HG03439 (cell line): ENCODE measurements around the gene KCNH1.

Experiments
- ATAC-seq: cut with Tn5 transposase; IDR thresholded peaks from one replicate; pipeline ENCODE4 v1.9.1; 2021; ENCODE audit warnings: mild to moderate bottlenecking, moderate library complexity; ENCODE audit not compliant: unreplicated experiment

Gene KCNH1

GRCh38 chr1:211133836-211134669 lies at the start of gene KCNH1:
Gene KCNH1 (minus strand): TSS chr1:211134148. CDS start chr1:211133945, 203 bp downstream.
- peak; percentile 90 for ATAC-seq

GRCh38 chr1:211182746-211183145 lies 48.8 kb upstream of the KCNH1 start:
- ATAC-seq, result no peak

DNA sequence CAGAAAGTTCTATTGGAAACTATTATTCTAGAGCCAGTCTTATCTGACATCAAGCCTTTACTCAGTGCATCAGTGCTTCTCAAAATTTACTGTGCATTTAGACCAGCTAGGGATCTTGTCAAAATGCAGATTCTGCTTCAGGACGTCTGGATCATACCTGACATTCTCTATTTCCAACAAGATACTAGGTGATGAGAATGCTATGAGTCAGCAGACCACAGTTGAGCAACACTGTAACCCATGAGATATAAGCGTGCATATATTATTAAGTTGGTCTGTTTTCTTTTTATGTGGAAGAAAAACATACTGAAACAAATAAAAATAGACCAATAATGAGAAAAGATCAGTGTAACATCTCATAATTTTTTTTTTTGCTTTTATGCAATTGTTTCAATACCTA lies 40.4 kb upstream of the KCNH1 start:
- ATAC-seq, result no peak

GRCh38 chr1:211172657-211173056 lies 38.7 kb upstream of the KCNH1 start:
- no peak for ATAC-seq

DNA sequence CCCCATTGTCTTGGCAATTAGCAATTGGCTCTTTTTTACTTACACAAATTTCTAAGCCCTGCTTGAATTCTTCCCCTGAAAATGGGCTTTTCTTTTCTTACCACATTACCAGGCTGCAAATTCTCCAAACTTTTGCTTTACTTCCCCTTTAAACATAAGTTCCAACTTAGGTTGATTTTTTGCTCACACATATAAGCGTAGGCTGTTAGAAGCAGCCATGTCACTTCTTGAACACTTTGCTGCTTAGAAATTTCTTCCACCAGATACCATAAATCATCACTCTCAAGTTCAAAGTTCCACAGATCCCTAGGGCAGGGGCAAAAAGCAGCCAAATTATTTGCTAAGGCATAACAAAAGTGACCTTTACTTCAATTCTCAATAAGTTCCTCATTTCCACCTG lies 35.4 kb upstream of the KCNH1 start:
- no peak for ATAC-seq

DNA sequence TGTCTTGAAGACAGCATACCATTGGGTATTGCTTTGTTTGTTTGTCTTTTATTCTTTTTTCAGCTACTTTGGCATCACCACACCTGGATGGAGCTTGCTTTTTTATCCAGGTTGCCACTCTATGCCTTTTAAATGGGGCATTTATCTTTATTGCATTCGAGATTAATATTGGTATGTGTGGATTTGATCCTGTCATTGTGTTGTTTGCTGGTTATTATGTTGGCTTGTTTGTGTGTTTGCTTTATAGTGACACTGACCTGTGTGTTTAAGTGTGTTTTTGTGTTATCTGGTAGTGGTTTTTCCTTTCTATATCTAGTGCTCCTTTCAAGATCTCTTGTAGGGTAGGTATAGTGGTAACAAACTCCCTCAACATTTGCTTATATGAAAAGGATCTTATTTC lies 24.9 kb upstream of the KCNH1 start:
- no peak for ATAC-seq

- ATAC-seq, result no peak
Observed at GRCh38 chr1:211155040-211155439, 21.1 kb upstream of the KCNH1 start.

DNA sequence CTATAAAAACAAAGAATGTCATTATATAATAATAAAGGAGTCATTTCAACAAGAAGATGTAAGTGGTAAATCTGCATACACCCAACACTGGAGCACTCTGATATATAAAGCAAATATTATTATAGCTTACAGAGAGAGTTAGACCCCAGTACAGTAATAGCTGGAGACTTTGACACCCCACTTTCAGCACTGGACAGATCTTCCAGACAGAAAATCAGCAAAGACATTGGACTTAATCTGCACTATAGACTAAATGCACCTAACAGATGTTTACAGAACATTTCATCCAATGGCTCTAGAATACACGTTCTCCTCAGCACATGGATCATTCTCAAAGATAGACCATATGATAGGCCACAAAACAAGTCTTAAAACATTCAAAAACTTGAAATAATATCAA lies 20.0 kb upstream of the KCNH1 start:
- no peak for ATAC-seq

GRCh38 chr1:211148366-211148765 lies 14.4 kb upstream of the KCNH1 start:
- ATAC-seq, result no peak

DNA sequence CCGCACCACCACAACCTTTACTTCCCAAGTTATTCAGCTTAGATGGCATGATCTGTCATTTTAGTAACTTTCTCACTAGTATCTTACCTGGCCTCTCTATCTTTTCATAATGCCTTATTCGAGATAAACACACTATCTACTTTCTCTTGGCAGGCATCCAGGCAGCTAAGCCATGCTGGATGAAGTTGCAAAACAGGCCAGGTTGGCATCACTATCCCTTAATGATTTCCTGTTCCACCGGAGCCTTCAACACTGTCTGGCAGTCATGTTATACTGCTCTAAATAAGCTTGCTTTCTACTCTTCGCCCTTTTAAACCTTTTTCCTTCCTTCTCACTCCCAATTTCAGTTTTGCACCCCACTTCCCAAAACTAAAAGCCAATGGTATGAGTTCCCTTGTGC lies 12.0 kb upstream of the KCNH1 start:
- no peak for ATAC-seq

GRCh38 chr1:211135342-211135950 lies 1.5 kb upstream of the KCNH1 start:
- ATAC-seq, result no peak

DNA sequence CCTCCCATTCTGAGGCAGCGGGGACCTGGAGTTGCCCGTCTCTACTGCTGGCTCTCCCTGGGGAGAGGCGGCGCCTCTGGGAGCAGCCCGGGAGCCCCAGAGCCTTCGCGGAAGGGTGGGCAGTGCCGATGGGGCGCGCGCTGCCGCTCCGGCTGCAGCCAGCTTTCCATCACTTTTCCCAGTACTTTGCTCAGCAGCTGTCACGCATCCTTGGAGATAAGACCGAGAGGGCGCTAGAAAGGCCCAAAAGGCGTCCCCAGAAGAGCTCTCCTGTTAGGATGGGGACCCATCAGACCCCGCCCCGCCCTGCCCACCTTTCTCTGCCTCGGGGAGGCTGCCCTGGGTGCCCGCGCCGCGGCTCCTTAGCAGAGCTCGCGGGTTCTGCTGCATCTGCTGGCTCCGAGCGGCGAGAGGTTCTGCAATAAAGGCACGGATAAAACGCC lies 534 bp downstream of the KCNH1 start:
- ATAC-seq, result no peak

GRCh38 chr1:211132721-211133392 lies 1.1 kb downstream of the KCNH1 start:
- no peak for ATAC-seq

- ATAC-seq, result no peak
Observed at GRCh38 chr1:211129776-211130175, 4.2 kb downstream of the KCNH1 start.

DNA sequence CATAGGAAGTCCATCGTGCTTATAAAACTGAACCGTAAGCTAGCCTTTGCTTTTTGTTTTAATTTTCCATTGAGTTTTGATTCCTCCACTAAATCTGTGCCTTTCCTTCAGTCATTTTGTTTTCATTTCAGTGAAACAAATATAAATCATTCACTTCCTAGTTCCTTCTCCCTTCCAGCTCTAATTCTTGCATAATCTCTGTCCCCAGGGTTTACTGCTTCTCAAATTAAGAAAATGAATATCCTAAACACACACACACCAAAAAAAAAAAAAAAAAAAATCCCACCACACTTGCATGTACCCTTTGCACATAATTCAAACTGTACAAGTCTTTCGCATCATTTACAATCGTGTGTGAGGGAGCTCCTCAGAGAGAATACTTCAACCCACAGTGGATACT lies 6.8 kb downstream of the KCNH1 start:
- ATAC-seq, result no peak

DNA sequence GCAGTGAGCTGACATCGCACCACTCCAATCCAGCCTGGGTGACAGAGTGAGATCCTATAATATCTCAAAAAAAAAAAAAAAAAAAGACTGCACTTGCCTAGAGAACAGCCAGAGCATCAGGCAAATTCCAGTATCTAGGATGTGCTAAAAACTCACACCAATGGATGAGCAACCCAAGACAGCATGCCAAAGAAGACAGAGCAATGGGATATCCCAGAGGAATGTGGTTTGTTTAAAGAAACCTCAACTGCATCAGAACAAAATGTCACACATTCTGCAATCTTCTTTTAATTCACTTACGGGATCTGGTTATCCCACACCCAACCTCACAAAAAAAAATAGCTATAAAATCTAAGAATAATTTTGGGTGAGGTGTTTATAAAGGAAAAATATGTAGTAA lies 7.3 kb downstream of the KCNH1 start:
- ATAC-seq, result no peak

DNA sequence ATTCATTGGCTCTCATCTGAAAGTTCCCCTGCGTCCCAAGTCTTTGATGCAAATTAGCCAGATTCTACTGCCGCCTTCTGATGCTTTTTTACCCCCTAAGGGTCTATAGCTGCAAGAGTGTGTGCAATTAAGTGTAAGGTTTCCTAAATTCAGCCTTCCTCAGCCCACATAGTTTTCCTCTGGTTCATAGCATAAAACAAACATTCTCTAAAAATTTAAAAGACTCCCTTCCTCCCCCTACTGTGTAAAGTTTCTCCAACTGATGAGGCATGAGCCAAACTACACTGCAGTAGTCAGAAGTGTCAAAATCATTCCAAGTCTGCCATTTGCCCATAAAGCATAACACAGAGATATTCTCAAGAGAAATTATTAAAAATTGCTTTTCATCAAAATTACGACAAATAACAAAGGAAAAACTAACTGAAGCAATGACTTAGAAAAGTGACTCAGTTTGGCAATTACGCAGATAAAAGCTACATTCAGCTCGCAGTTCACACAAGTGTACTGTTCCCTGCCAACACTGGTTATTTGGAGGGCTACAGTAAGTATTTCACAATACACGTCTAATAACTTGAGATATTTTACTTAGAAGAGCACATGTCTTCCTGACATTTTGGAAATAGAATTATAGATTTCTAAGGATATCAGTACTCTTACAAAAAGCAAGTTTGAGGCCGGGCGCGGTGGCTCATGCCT lies 15.4 kb downstream of the KCNH1 start:
- no peak for ATAC-seq

DNA sequence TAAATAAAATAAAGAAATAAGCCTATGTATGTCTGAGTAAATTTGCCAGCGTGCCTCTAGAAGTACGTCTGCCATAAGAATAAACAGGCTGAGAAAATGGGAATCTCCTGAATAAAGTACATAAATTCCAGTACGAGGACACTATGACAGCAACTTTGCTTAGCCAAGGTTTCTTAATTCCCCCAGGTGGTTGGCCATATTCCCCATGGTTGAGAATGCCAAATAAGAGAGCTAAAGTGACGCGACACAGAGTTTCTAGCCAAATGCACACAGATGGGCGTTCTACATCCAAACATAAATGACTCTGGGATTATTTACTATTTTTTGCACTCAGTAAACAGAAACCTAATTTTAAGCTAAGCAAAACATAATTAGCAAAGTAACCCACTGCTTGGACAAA lies 19.5 kb downstream of the KCNH1 start:
- ATAC-seq, result no peak

- ATAC-seq, result no peak
Observed at GRCh38 chr1:211113566-211113965, 20.4 kb downstream of the KCNH1 start.

DNA sequence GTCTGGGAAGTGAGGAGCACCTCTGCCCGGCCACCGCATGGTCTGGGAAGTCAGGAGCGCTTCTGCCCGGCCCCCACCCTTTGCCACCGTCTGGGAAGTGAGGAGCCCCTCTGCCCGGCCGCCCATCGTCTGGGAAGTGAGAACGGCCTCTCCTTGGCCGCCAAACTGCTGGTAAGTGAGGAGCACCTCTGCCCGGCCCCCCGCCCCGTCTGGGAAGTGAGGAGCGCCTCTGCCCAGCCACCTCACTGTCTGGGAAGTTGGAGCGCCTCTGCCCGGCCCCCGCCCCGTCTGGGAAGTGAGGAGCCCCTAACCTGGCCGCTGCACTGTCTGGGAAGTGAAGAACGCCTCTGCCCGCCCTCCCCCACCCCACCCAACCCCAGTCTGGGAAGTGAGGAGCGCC lies 22.6 kb downstream of the KCNH1 start:
- no peak for ATAC-seq

GRCh38 chr1:211101481-211101880 lies 32.5 kb downstream of the KCNH1 start:
- ATAC-seq, result no peak
